HG02610 (cell line): ENCODE data around the gene RNF213.

Source experiments
- ATAC-seq: cut with Tn5 transposase; IDR thresholded peaks from one replicate; pipeline ENCODE4 v1.9.1; 2021; ENCODE audit warnings: mild to moderate bottlenecking, moderate library complexity; ENCODE audit not compliant: unreplicated experiment

RNF213 gene

DNA sequence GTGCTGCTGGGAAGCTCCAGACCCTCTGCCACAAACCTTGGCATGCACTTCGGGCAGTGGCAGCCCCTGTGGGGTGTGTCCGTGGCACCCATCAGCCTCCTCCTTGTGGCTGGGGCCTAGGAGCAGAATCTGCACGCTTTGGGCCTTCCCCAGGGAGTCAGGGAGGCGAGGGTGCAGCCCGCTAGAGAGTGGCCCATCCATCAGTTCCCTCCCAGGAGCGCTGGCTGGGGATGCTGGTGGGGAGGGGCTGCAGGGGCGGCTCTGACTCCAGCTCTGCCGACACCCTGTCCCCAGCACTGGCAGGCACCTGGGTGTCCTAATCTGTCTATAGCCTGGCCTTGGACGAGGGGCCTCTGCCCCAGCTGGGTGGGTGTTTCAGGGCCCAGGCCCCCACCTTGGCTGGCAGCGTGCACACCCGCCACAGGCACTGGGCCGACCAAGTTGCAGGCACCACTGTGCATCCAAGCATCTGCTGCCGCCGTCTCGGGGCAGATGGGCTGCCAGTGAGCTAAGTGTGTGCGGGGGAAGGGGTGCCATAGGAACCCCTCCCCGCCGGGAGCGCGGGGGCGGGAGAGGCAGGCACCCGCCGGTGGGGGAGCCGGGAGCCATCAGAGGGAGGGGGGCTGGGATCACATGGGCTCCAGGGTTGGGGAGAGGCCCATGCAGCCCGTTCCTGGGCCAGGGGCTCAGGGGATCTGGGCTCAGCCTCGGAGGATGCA, 184.5 kb downstream of the RNF213 start:
- ATAC-seq = no peak

DNA sequence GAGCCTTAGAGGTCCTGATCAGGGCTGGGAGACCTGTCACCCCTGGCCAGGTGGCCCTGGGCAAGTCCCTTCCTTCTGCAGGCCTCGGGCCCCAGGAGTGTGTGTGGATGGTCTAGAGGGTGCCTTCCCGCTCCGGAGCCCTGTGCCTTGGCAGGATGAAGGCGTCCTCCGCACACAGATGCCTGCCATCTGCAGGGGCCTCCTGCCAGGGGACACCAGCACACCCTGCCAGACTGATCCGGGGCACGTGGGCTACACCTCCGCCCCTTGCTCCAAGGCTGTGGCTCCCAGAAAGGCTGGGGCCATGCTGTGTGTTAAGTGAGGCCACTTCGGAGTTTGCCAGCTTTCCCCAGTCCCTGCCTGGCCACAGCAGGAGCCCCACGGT, 185.1 kb downstream of the RNF213 start:
- ATAC-seq = no peak

DNA sequence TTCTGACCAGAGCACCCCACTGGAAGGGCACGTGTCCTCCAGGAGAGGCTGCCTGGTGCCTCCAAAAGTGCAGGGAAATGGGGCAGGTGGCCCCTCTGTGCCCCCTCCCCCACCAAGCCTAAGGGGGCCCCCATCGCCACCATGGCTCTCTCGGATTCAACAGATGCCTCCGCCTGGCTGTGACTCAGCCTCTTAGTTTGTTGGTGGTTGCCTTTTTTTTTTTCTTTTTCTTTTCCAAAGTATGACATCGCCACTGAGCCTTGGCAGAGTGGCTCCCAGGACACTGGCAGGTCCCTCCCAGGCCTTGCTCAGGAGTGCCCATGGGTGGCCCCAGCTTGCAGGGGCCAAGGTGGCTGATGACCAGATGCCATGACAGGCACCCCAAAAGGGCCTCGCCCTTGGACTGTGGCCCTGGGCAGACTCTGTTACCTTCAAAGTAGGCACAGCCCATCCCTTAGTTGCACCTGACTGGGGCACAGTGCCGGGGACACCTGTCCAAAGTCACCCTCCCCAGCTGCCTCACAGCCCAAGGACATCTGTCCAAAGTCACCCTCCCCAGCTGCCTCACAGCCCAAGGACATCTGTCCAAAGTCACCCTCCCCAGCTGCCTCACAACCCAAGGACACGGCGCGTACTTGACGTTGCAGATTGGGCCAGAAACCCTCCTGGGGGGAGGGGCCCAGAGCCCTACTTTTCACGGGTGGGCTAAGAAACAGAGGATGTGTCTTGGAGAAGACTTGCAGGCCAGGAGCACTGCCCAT, 186.2 kb downstream of the RNF213 start:
- ATAC-seq = no peak

DNA sequence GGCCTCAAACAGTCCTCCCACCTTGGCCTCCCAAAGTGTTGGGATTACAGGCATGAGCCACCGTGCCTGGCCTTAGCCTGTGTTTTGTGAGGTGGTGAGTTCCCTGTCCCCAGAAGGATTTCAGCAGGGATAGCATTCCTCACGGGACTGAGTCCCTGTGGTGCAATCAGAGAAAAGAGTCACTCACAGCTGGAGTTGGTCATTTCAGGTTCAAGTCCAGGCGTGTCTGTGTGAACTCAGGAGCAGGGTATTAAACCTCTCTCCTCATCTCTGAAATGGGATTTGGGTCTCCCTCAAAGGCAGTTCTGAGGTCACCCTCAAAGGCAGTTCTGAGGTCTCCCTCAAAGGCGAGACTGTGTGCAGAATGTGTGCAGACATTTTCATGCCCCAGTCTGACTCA, 187.1 kb downstream of the RNF213 start:
- no peak for ATAC-seq
